ENCODE results near the gene KLC1. TPM values are rescaled to one million over a fixed set of nuclear protein-coding genes. Genes with fewer than 3 reads are reported as not detected.

Gene KLC1
- total and polyA plus RNA-seq, 2 of the 8 experiments (the other 6 are each of a cell fraction or from before 2014, with no cell fraction given), result 84.6 to 134 TPM

DNA sequence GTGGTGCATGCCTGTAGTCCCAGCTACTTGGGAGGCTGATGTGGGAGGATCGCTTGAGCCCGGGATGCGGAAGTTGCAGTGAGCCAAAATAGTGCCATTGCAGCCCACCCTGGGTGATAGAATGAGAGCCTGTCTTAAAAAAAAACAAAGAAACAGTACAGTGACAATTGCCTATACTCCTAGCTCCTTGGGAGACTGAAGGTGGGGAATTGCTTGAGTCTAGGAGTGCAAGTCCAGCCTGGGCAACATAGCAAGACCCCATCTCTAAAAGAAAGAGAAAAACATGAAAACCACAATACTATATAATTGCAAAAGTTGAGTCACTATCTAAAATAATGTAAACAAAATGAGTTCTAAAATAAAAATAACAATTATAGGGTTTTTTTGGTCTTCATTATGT is 20.0 kb downstream of the KLC1 start (continued):
- TF ChIP-seq, protein P1, sequence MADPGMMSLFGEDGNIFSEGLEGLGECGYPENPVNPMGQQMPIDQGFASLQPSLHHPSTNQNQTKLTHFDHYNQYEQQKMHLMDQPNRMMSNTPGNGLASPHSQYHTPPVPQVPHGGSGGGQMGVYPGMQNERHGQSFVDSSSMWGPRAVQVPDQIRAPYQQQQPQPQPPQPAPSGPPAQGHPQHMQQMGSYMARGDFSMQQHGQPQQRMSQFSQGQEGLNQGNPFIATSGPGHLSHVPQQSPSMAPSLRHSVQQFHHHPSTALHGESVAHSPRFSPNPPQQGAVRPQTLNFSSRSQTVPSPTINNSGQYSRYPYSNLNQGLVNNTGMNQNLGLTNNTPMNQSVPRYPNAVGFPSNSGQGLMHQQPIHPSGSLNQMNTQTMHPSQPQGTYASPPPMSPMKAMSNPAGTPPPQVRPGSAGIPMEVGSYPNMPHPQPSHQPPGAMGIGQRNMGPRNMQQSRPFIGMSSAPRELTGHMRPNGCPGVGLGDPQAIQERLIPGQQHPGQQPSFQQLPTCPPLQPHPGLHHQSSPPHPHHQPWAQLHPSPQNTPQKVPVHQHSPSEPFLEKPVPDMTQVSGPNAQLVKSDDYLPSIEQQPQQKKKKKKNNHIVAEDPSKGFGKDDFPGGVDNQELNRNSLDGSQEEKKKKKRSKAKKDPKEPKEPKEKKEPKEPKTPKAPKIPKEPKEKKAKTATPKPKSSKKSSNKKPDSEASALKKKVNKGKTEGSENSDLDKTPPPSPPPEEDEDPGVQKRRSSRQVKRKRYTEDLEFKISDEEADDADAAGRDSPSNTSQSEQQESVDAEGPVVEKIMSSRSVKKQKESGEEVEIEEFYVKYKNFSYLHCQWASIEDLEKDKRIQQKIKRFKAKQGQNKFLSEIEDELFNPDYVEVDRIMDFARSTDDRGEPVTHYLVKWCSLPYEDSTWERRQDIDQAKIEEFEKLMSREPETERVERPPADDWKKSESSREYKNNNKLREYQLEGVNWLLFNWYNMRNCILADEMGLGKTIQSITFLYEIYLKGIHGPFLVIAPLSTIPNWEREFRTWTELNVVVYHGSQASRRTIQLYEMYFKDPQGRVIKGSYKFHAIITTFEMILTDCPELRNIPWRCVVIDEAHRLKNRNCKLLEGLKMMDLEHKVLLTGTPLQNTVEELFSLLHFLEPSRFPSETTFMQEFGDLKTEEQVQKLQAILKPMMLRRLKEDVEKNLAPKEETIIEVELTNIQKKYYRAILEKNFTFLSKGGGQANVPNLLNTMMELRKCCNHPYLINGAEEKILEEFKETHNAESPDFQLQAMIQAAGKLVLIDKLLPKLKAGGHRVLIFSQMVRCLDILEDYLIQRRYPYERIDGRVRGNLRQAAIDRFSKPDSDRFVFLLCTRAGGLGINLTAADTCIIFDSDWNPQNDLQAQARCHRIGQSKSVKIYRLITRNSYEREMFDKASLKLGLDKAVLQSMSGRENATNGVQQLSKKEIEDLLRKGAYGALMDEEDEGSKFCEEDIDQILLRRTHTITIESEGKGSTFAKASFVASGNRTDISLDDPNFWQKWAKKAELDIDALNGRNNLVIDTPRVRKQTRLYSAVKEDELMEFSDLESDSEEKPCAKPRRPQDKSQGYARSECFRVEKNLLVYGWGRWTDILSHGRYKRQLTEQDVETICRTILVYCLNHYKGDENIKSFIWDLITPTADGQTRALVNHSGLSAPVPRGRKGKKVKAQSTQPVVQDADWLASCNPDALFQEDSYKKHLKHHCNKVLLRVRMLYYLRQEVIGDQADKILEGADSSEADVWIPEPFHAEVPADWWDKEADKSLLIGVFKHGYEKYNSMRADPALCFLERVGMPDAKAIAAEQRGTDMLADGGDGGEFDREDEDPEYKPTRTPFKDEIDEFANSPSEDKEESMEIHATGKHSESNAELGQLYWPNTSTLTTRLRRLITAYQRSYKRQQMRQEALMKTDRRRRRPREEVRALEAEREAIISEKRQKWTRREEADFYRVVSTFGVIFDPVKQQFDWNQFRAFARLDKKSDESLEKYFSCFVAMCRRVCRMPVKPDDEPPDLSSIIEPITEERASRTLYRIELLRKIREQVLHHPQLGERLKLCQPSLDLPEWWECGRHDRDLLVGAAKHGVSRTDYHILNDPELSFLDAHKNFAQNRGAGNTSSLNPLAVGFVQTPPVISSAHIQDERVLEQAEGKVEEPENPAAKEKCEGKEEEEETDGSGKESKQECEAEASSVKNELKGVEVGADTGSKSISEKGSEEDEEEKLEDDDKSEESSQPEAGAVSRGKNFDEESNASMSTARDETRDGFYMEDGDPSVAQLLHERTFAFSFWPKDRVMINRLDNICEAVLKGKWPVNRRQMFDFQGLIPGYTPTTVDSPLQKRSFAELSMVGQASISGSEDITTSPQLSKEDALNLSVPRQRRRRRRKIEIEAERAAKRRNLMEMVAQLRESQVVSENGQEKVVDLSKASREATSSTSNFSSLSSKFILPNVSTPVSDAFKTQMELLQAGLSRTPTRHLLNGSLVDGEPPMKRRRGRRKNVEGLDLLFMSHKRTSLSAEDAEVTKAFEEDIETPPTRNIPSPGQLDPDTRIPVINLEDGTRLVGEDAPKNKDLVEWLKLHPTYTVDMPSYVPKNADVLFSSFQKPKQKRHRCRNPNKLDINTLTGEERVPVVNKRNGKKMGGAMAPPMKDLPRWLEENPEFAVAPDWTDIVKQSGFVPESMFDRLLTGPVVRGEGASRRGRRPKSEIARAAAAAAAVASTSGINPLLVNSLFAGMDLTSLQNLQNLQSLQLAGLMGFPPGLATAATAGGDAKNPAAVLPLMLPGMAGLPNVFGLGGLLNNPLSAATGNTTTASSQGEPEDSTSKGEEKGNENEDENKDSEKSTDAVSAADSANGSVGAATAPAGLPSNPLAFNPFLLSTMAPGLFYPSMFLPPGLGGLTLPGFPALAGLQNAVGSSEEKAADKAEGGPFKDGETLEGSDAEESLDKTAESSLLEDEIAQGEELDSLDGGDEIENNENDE (IDR thresholded peaks at IDR 0.05; ENCODE audit: insufficient replicate concordance, low read length), result no peak
- no peak for TF ChIP-seq RAD21 (IDR thresholded peaks at IDR 0.05 in 1 of 2, conservative IDR thresholded peaks at IDR 0.05 in 1 of 2; ENCODE audit: low read depth in 2 of 2, low read length in 2 of 2)
- TF ChIP-seq CHD2 (IDR thresholded peaks at IDR 0.05; ENCODE audit: low read length), result no peak
- no peak for TF ChIP-seq TCF12 (IDR thresholded peaks at IDR 0.05; ENCODE audit: low read depth, low read length)
- TF ChIP-seq, protein P2, sequence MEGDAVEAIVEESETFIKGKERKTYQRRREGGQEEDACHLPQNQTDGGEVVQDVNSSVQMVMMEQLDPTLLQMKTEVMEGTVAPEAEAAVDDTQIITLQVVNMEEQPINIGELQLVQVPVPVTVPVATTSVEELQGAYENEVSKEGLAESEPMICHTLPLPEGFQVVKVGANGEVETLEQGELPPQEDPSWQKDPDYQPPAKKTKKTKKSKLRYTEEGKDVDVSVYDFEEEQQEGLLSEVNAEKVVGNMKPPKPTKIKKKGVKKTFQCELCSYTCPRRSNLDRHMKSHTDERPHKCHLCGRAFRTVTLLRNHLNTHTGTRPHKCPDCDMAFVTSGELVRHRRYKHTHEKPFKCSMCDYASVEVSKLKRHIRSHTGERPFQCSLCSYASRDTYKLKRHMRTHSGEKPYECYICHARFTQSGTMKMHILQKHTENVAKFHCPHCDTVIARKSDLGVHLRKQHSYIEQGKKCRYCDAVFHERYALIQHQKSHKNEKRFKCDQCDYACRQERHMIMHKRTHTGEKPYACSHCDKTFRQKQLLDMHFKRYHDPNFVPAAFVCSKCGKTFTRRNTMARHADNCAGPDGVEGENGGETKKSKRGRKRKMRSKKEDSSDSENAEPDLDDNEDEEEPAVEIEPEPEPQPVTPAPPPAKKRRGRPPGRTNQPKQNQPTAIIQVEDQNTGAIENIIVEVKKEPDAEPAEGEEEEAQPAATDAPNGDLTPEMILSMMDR (IDR thresholded peaks at IDR 0.05; ENCODE audit: control extremely low read depth in 1 of 3, insufficient read depth in 1 of 3, low read depth in 1 of 3, low read length in 3 of 3), result no peak
- TF ChIP-seq FOSL1 (IDR thresholded peaks at IDR 0.05; ENCODE audit: insufficient read depth, low read depth, low read length), result no peak
- TF ChIP-seq GABPA (IDR thresholded peaks at IDR 0.05; ENCODE audit: borderline replicate concordance, insufficient read depth, low read length), result no peak
- no peak for TF ChIP-seq BCL11A (IDR thresholded peaks at IDR 0.05; ENCODE audit: low read depth in 2 of 2, low read length in 2 of 2)
- TF ChIP-seq SIX5 (IDR thresholded peaks at IDR 0.05; ENCODE audit: low read depth, low read length), result no peak
